GM10847 (cell line): ENCODE data around the gene MAMSTR.

Source experiments
- POLR2A ChIP-seq: IDR thresholded peaks from 2 replicates; pipeline ENCODE4 v1.6.1; 2011; ENCODE audit not compliant: insufficient read length; ENCODE audit errors: extremely low read depth

Gene MAMSTR

GRCh38 chr19:48664476-48664875 is 55.0 kb downstream of the MAMSTR start:
- TF ChIP-seq POLR2A, result no peak

DNA sequence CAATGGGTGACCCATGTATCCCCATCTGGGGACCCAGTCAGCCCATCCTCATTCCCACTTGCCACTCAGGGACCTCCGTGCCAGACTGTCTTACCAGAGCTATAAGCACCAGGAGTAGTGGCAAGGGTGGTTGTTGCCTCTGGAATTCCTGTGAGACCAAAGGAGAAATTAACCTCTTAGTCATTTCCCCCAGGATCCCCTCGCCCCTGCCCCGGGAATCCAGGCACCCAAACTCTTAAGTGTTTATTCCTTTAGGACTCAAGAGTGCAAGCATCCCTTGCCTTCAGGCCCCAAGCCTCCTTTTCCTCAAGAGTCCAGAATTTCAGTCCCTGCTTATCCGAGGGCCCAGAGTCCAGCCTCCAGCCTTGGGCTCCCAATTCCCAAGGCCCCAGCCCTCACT is 55.9 kb downstream of the MAMSTR start:
- TF ChIP-seq POLR2A, result no peak
